Endothelial cell of umbilical vein (primary cell): ENCODE results near the gene MYADML2. TPM values are rescaled to one million over a fixed set of nuclear protein-coding genes. Genes with fewer than 3 reads are reported as not detected.
A peak's percentile ranks its signal among the peaks of the same experiment; 100 is the strongest.

Experiments used
- BruUV-seq: library from RNA; stranded (reverse); fragments of 400-500 nt; replicated peaks from 2 replicates; lab custom pipeline; 2021; lab: Mats Ljungman, UMichigan
- CTCF ChIA-PET: fragments of 300-600, 350-600 bp; sonication (Branson Sonifier 250); formaldehyde crosslinking; loops from one replicate; lab custom pipeline; 2021; ENCODE audit warnings: antibody characterized with exemption, inconsistent platforms; lab: Charles Lee
- POLR2A ChIA-PET: fragments of 300-600, 350-600 bp; sonication (Branson Sonifier 250); formaldehyde crosslinking; loops from one replicate; lab custom pipeline; 2021; ENCODE audit warnings: antibody characterized with exemption, inconsistent platforms; lab: Charles Lee
- DNase-seq: peaks from one replicate; pipeline ENCODE4 v3.0.0-alpha.2; 2011; ENCODE audit warnings: low read depth, low spot score
- FAIRE-seq: peaks from 2 replicates; lab custom pipeline; 2011; peaks lifted over from hg19 to GRCh38; lab: Jason Lieb, UNC
- H2AFZ ChIP-seq: 2 replicates; pipeline ENCODE4 v1.6.0; 2012; ENCODE audit warnings: low read depth, low read length, control low read depth, inconsistent platforms
- H3K27ac ChIP-seq: 2 replicates; pipeline ENCODE4 v1.5.1; 2011; ENCODE audit warnings: low read depth, mild to moderate bottlenecking, control low read depth, low read length, moderate library complexity; ENCODE audit not compliant: insufficient read depth
- H3K27me3 ChIP-seq, 2 experiments: 2 replicates each; pipeline versions ENCODE4 v1.6.0 to v1.6.1; 2011; ENCODE audit warnings: low read length in 2 of 2, mixed read lengths in 1 of 2; ENCODE audit not compliant: control insufficient read depth in 2 of 2, insufficient read depth in 2 of 2
- H3K36me3 ChIP-seq, 2 experiments: 2 replicates in 1 of 2; 3 replicates in 1 of 2; pipeline ENCODE4 v1.5.1; 2011; ENCODE audit warnings: low read length in 2 of 2, mild to moderate bottlenecking in 1 of 2, moderate library complexity in 1 of 2; ENCODE audit not compliant: control insufficient read depth in 2 of 2, insufficient read depth in 2 of 2; ENCODE audit errors: extremely low read depth in 1 of 2
- H3K4me1 ChIP-seq: 3 replicates; pipeline ENCODE4 v1.5.1; 2011; ENCODE audit warnings: mild to moderate bottlenecking, low read length; ENCODE audit not compliant: control insufficient read depth, insufficient read depth; ENCODE audit errors: extremely low read depth
- H3K4me2 ChIP-seq: 2 replicates; pipeline ENCODE4 v1.6.1; 2011; ENCODE audit warnings: low read length, control low read depth, mixed read lengths; ENCODE audit not compliant: insufficient read depth
- H3K4me3 ChIP-seq, 3 experiments: fragments of 200-600 bp in 1 of 3; sonication (generic), shearing (Covaris generic) in 1 of 3; replicated peaks in 1 of 3; 2 replicates each; pipeline ENCODE4 v1.5.1; 2011 to 2016; ENCODE audit warnings: control low read depth in 3 of 3, low read length in 3 of 3, mild to moderate bottlenecking in 2 of 3, inconsistent platforms in 1 of 3, low read depth in 1 of 3, moderate library complexity in 1 of 3; ENCODE audit not compliant: insufficient read depth in 1 of 3
- H3K79me2 ChIP-seq: 2 replicates; pipeline ENCODE4 v1.6.0; 2012; ENCODE audit warnings: low read length, inconsistent platforms; ENCODE audit not compliant: control insufficient read depth, insufficient read depth
- H3K9ac ChIP-seq: replicated peaks from 2 replicates; pipeline ENCODE3; 2011; ENCODE audit warnings: low read length, control low read depth; ENCODE audit not compliant: insufficient read depth; ENCODE audit errors: extremely low read depth
- H3K9me1 ChIP-seq: replicated peaks from 3 replicates; pipeline ENCODE4 v1.6.0; 2011; ENCODE audit warnings: mild to moderate bottlenecking, low read length; ENCODE audit not compliant: control insufficient read depth, insufficient read depth; ENCODE audit errors: extremely low read depth
- H3K9me3 ChIP-seq: replicated peaks from 2 replicates; pipeline ENCODE4 v1.5.1; 2012; ENCODE audit warnings: low read length, inconsistent platforms; ENCODE audit not compliant: control insufficient read depth, insufficient read depth
- H4K20me1 ChIP-seq: replicated peaks from 2 replicates; pipeline ENCODE3; 2011; ENCODE audit warnings: mild to moderate bottlenecking, low read length; ENCODE audit not compliant: control insufficient read depth, insufficient read depth; ENCODE audit errors: extremely low read depth
- EZH2 ChIP-seq: IDR thresholded peaks from 2 replicates; pipeline ENCODE4 v1.6.1; 2012; ENCODE audit warnings: borderline replicate concordance, low read depth, mild to moderate bottlenecking, moderate library complexity, low read length, inconsistent platforms; ENCODE audit not compliant: severe bottlenecking
- FOS ChIP-seq: IDR thresholded peaks from 2 replicates; pipeline ENCODE4 v1.6.1; 2011; ENCODE audit warnings: mild to moderate bottlenecking, low read length, moderate library complexity, borderline replicate concordance; ENCODE audit not compliant: insufficient read depth
- GATA2 ChIP-seq: IDR thresholded peaks from 2 replicates; pipeline ENCODE4 v1.7.0; 2011; ENCODE audit warnings: low read depth, mild to moderate bottlenecking, moderate library complexity, mixed read lengths, low read length; ENCODE audit not compliant: insufficient read length, insufficient read depth
- JUN ChIP-seq: IDR thresholded peaks from 2 replicates; pipeline ENCODE4 v1.6.1; 2011; ENCODE audit warnings: borderline replicate concordance, low read depth; ENCODE audit not compliant: insufficient read length, insufficient read depth
- MYC ChIP-seq: IDR thresholded peaks from one replicate; pipeline ENCODE4 v1.6.1; 2011; ENCODE audit warnings: mild to moderate bottlenecking, low read depth, low read length
- POLR2A ChIP-seq: IDR thresholded peaks from 2 replicates; pipeline ENCODE4 v1.6.1; 2012; ENCODE audit warnings: low read depth, mild to moderate bottlenecking, control low read depth, low read length
- POLR2AphosphoS5 ChIP-seq: IDR thresholded peaks from 2 replicates; pipeline ENCODE4 v1.6.1; 2012; ENCODE audit warnings: low read depth, mild to moderate bottlenecking, control low read depth, low read length, moderate library complexity; ENCODE audit not compliant: insufficient read depth
- dilution Hi-C: fragments of 300-500 bp; cut with MboI; formaldehyde crosslinking; loops from one replicate; pipeline ENCODE4 v1.15.0; 2019; ENCODE audit warnings: low sequenced_read_pairs; ENCODE audit not compliant: extremely low pct_ligation_motif_present
- intact Hi-C: fragments of 100-400 bp; cut with micrococcal nuclease; formaldehyde crosslinking; loops from one replicate; pipeline ENCODE4 v1.10.0; 2022
- polyA plus RNA-seq, 4 experiments: library from polyadenylated mRNA; depleted of rRNA in 3 of 4; stranded (reverse) in 3 of 4; unstranded in 1 of 4; fragments of >200 nt; gene quantifications; 2 replicates each; pipeline versions ENCODE4 v1.2.1 to v1.2.3, GENCODE V29; 2011 to 2012; ENCODE audit warnings: missing spikeins in 1 of 4
- total RNA-seq: library from RNA; stranded (reverse); gene quantifications from 2 replicates; pipeline ENCODE4 v1.2.3, GENCODE V29; 2021
- TF ChIP-seq, protein P1 (sequence below): IDR thresholded peaks from 2 replicates; pipeline ENCODE4 v1.6.1; 2011; ENCODE audit not compliant: insufficient read depth, insufficient read length
- TF ChIP-seq, protein P2 (sequence below), 2 donors: IDR thresholded peaks; 1 replicate in 1 of 2; 2 replicates in 1 of 2; pipeline ENCODE4 v1.5.1; 2011; ENCODE audit warnings: low read length in 2 of 2, mild to moderate bottlenecking in 2 of 2, moderate library complexity in 2 of 2, control low read depth in 1 of 2, inconsistent platforms in 1 of 2, low read depth in 1 of 2; ENCODE audit not compliant: insufficient read depth in 1 of 2; ENCODE audit errors: extremely low read depth in 1 of 2

The MYADML2 gene
- total and polyA plus RNA-seq, 2 donors (not counting 3 experiments of a cell fraction or from before 2014, with no cell fraction given) = not detected

DNA sequence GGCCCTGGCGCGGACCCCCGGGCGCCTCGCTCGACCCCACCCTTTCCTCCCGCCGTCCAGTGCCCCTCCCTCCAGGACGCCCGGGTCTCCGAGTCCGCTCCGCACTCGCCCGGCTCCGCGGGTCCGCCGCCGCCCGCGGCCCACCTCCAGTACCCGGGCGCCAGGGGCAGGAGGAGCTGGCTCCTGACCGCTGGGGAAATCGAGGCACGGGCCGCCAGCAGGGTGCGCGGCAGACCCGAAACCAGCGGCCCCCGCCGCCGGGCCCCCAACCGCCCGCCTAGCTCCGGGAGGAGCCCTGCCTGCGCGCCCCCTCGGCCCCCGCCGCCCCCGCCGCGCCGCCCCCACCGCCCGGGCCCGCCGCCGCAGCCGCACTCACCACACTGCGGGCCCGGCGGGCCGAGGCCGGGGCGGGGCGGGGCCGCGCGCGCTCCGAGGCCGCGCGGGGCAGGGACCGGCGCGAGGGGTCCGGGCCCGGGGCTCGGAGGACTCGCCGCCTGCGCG is 19.8 kb downstream of the MYADML2 start:
- H3K36me3 ChIP-seq = peaks cover 0 to 4% of the 10 kb centered on the region in 2 experiments
- peak overlapping the region; percentile 79 for H3K4me2 ChIP-seq
- CTCF ChIA-PET = interaction anchor here (1.1 to 3.0 kb wide), 12 partner anchors 9 to 309 kb away, joined by 3 to 24 read pairs (median 6); partner anchors contain the start of genes NOTUM, PCYT2 and PYCR1
- dilution Hi-C loops (no loop called here), intact Hi-C loops (loop anchor here (1.0 to 5.0 kb wide), 5 partner anchors 10 to 96 kb away; partner anchors contain the start of genes CENPX, LRRC45, P4HB and PCYT2)
- DNase-seq = no peak
- H3K9me1 ChIP-seq = no peaks in the 10 kb centered on the region
- peak overlapping the region; percentile 17 to 64 (median 49) for H3K4me3 ChIP-seq
- H3K27ac ChIP-seq = peak overlapping the region; percentile 77
- FAIRE-seq = no peak
- H3K4me1 ChIP-seq = peaks cover 17% of the 10 kb centered on the region
- POLR2A ChIA-PET = interaction anchor here (1.0 kb wide), 1 partner anchor 279 kb away, joined by 3 read pairs; no protein-coding TSS in a partner anchor
- H2AFZ ChIP-seq = no peak overlapping the region
- TF ChIP-seq, protein P1, sequence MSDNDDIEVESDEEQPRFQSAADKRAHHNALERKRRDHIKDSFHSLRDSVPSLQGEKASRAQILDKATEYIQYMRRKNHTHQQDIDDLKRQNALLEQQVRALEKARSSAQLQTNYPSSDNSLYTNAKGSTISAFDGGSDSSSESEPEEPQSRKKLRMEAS = no peak
- TF ChIP-seq FOS (no peak), MYC (no peak), POLR2AphosphoS5 (no peak), POLR2A (no peak), JUN (no peak), GATA2 (no peak), EZH2 (no peak)
- TF ChIP-seq, protein P2, sequence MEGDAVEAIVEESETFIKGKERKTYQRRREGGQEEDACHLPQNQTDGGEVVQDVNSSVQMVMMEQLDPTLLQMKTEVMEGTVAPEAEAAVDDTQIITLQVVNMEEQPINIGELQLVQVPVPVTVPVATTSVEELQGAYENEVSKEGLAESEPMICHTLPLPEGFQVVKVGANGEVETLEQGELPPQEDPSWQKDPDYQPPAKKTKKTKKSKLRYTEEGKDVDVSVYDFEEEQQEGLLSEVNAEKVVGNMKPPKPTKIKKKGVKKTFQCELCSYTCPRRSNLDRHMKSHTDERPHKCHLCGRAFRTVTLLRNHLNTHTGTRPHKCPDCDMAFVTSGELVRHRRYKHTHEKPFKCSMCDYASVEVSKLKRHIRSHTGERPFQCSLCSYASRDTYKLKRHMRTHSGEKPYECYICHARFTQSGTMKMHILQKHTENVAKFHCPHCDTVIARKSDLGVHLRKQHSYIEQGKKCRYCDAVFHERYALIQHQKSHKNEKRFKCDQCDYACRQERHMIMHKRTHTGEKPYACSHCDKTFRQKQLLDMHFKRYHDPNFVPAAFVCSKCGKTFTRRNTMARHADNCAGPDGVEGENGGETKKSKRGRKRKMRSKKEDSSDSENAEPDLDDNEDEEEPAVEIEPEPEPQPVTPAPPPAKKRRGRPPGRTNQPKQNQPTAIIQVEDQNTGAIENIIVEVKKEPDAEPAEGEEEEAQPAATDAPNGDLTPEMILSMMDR (IDR thresholded peaks at IDR 0.05; ENCODE audit: extremely low read depth in 1 of 2, insufficient read depth in 1 of 2, low read depth in 1 of 2, low read length in 2 of 2) = no peak
- peak overlapping the region; percentile 94 for H3K9ac ChIP-seq
- peaks cover 48% of the 10 kb centered on the region for H3K79me2 ChIP-seq
- H3K27me3 ChIP-seq = no peaks in the 10 kb centered on the region
- H4K20me1 ChIP-seq = no peaks in the 10 kb centered on the region
- no TSS peak for BruUV-seq
- no peaks in the 10 kb centered on the region for H3K9me3 ChIP-seq
